Measurements from ENCODE around the gene CAPNS2. TPM values are rescaled to one million over a fixed set of nuclear protein-coding genes. Genes with fewer than 3 reads are reported as not detected.

Gene CAPNS2
- total RNA-seq, 1 experiment from 2014 or later: 0.26 TPM

DNA sequence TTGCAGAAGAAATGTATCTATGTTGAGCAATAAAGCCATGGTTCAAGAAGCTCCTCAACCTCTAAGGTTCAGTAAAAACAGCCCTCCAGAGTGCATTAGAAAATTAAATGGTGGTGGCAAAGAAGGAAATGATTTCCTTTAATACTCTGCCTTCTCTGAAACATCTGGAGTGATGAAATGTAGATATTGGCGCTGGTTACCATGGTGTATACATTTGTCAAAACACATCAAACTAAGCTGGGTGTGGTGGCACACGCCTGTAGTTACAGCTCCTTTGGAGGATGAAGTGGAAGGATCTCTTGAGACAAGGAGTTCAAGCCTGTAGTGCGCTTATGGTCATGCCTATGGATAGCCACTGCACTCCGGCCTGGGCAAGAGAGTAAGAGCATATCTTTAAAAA, 6.0 kb downstream of the CAPNS2 start:
- Histone ChIP-seq H3K79me2 (ENCODE audit: low read length) (no peaks in the 10 kb centered on the region), H2AFZ (ENCODE audit: low read length) (no peak overlapping the region), H3K4me3 (ENCODE audit: low read length) (no peak overlapping the region), H3K27me3 (ENCODE audit: low read length) (no peaks in the 10 kb centered on the region), H3K4me2 (ENCODE audit: low read length) (no peak overlapping the region), H3F3A (ENCODE audit: low read length, unreplicated experiment) (no peaks in the 10 kb centered on the region), H3K4me1 (ENCODE audit: insufficient read depth, low read length) (no peaks in the 10 kb centered on the region), H3K9me3 (ENCODE audit: low read length) (no peaks in the 10 kb centered on the region), H3K9me2 (replicated peaks; ENCODE audit: low read length) (no peaks in the 10 kb centered on the region), H3K9ac (ENCODE audit: low read length) (no peak overlapping the region), H3K36me3 (ENCODE audit: low read depth, low read length) (no peaks in the 10 kb centered on the region), H3K27ac (ENCODE audit: low read length) (no peak overlapping the region), H4K20me1 (ENCODE audit: low read length) (no peaks in the 10 kb centered on the region)
- intact Hi-C loops (cut with micrococcal nuclease): no loop called here
- ATAC-seq: no peak
- no peak for TF ChIP-seq EZH2phosphoT487 (IDR thresholded peaks at IDR 0.05; ENCODE audit: borderline replicate concordance, low read length)
- TF ChIP-seq EZH2 (IDR thresholded peaks at IDR 0.05; ENCODE audit: low read length, unreplicated experiment): no peak
- TF ChIP-seq, protein P1, sequence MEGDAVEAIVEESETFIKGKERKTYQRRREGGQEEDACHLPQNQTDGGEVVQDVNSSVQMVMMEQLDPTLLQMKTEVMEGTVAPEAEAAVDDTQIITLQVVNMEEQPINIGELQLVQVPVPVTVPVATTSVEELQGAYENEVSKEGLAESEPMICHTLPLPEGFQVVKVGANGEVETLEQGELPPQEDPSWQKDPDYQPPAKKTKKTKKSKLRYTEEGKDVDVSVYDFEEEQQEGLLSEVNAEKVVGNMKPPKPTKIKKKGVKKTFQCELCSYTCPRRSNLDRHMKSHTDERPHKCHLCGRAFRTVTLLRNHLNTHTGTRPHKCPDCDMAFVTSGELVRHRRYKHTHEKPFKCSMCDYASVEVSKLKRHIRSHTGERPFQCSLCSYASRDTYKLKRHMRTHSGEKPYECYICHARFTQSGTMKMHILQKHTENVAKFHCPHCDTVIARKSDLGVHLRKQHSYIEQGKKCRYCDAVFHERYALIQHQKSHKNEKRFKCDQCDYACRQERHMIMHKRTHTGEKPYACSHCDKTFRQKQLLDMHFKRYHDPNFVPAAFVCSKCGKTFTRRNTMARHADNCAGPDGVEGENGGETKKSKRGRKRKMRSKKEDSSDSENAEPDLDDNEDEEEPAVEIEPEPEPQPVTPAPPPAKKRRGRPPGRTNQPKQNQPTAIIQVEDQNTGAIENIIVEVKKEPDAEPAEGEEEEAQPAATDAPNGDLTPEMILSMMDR (conservative IDR thresholded peaks at IDR 0.05; ENCODE audit: low read depth, low read length): no peak
- DNase-seq: no peak
- CTCF ChIA-PET: no interaction called here
- BruUV-seq (replicated peaks): no TSS peak
- POLR2A ChIA-PET (ENCODE audit: unreplicated experiment): no interaction called here

DNA sequence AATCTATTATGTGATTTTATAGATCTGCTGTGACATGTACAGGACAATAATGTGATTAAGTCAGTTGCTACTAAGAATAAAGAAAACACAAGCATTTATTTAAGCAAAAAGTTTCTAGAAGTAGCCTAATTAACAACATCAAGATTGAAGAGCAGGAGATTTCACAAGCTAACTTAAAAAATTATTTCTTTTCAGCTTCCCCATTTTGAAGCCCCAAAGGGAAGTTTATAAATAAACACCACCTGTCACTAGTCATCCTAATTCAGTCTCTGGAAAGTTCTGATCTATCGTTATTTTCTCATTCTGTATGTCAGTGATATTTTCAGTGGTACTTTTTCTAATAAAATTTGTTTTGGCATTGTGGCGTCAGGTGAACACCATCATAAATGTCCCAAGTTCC, 8.3 kb downstream of the CAPNS2 start:
- Histone ChIP-seq H3F3A (ENCODE audit: low read length, unreplicated experiment) (no peaks in the 10 kb centered on the region), H3K9me2 (replicated peaks; ENCODE audit: low read length) (no peaks in the 10 kb centered on the region), H3K27ac (ENCODE audit: low read length) (no peak overlapping the region), H3K4me1 (ENCODE audit: insufficient read depth, low read length) (no peaks in the 10 kb centered on the region), H3K9me3 (ENCODE audit: low read length) (no peaks in the 10 kb centered on the region), H3K79me2 (ENCODE audit: low read length) (no peaks in the 10 kb centered on the region), H3K27me3 (ENCODE audit: low read length) (no peaks in the 10 kb centered on the region), H3K4me2 (ENCODE audit: low read length) (no peak overlapping the region), H4K20me1 (ENCODE audit: low read length) (no peaks in the 10 kb centered on the region), H2AFZ (ENCODE audit: low read length) (no peak overlapping the region), H3K4me3 (ENCODE audit: low read length) (no peak overlapping the region), H3K9ac (ENCODE audit: low read length) (no peak overlapping the region), H3K36me3 (ENCODE audit: low read depth, low read length) (no peaks in the 10 kb centered on the region)
- no TSS peak for BruUV-seq (replicated peaks)
- DNase-seq (no peak), ATAC-seq (no peak)
- CTCF ChIA-PET: no interaction called here
- intact Hi-C loops (cut with micrococcal nuclease): no loop called here
- POLR2A ChIA-PET (ENCODE audit: unreplicated experiment): no interaction called here
- TF ChIP-seq EZH2phosphoT487 (IDR thresholded peaks at IDR 0.05; ENCODE audit: borderline replicate concordance, low read length): no peak
- TF ChIP-seq, protein P1 (conservative IDR thresholded peaks at IDR 0.05; ENCODE audit: low read depth, low read length): no peak
- TF ChIP-seq EZH2 (IDR thresholded peaks at IDR 0.05; ENCODE audit: low read length, unreplicated experiment): no peak

DNA sequence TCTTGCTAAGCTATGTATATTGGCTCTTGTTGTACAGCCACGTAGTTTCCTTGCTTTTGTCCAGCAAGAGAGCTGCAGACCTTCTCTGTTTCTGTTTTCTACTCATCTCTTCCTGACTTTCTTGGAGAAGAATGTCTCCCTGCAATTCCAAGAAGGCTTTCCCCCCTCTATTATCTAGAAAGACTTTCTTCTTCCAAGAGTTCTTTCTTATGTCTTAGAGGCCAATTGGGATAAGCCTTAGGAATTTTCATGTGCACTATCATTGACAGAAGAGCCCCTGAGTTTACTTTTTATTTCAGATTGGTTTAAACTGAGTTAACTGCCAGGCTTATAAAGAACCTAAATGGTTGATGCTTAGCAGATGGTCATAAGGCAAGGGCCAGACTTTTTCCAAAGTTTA, 9.0 kb downstream of the CAPNS2 start:
- ChIA-PET POLR2A (ENCODE audit: unreplicated experiment) (no interaction called here), CTCF (no interaction called here)
- Histone ChIP-seq H3K4me3 (ENCODE audit: low read length) (no peak overlapping the region), H3K9me2 (replicated peaks; ENCODE audit: low read length) (no peaks in the 10 kb centered on the region), H2AFZ (ENCODE audit: low read length) (no peak overlapping the region), H3F3A (ENCODE audit: low read length, unreplicated experiment) (no peaks in the 10 kb centered on the region), H3K27ac (ENCODE audit: low read length) (no peak overlapping the region), H3K27me3 (ENCODE audit: low read length) (no peaks in the 10 kb centered on the region), H4K20me1 (ENCODE audit: low read length) (no peaks in the 10 kb centered on the region), H3K4me2 (ENCODE audit: low read length) (no peak overlapping the region), H3K4me1 (ENCODE audit: insufficient read depth, low read length) (no peaks in the 10 kb centered on the region), H3K36me3 (ENCODE audit: low read depth, low read length) (no peaks in the 10 kb centered on the region), H3K79me2 (ENCODE audit: low read length) (no peaks in the 10 kb centered on the region), H3K9ac (ENCODE audit: low read length) (no peak overlapping the region), H3K9me3 (ENCODE audit: low read length) (no peaks in the 10 kb centered on the region)
- DNase-seq: no peak
- BruUV-seq (replicated peaks): no TSS peak
- no peak for TF ChIP-seq EZH2phosphoT487 (IDR thresholded peaks at IDR 0.05; ENCODE audit: borderline replicate concordance, low read length)
- TF ChIP-seq, protein P1 (conservative IDR thresholded peaks at IDR 0.05; ENCODE audit: low read depth, low read length): no peak
- no peak for TF ChIP-seq EZH2 (IDR thresholded peaks at IDR 0.05; ENCODE audit: low read length, unreplicated experiment)
- intact Hi-C loops (cut with micrococcal nuclease): no loop called here
- no peak for ATAC-seq
